ENCODE results near the gene TFR2.

Gene TFR2

GRCh38 chr7:100612730-100613390 is 28.5 kb downstream of the TFR2 start:
- Histone ChIP-seq H3K9me3 (ENCODE audit: insufficient read depth, low read depth, low read length) (no peaks in the 10 kb centered on the region), H3K9ac (ENCODE audit: low read length) (peak overlapping the region; percentile 20), H3K4me3 (ENCODE audit: low read depth, low read length) (peak overlapping the region; percentile 77), H3K18ac (ENCODE audit: low read length) (peak overlapping the region; percentile 35), H2BK12ac (ENCODE audit: low read length) (no peak overlapping the region), H3K27me3 (ENCODE audit: insufficient read depth, low read length) (no peaks in the 10 kb centered on the region), H3K27ac (ENCODE audit: low read depth, low read length) (no peak overlapping the region), H3K79me2 (ENCODE audit: control insufficient read depth, insufficient read depth, low read length, poor library complexity) (peaks cover 2% of the 10 kb centered on the region), H3K4ac (ENCODE audit: low read depth, low read length) (peak overlapping the region; percentile 44), H3K4me2 (ENCODE audit: low read length) (peak overlapping the region; percentile 86), H4K91ac (ENCODE audit: low read depth, low read length) (peak overlapping the region; percentile 36), H2AK5ac (ENCODE audit: low read length) (peak overlapping the region; percentile 20), H3K36me3 (ENCODE audit: control insufficient read depth in 1 of 2, insufficient read depth in 2 of 2, low read length in 2 of 2) (peaks cover 2% of the 10 kb centered on the region in 2 experiments), H2AFZ (ENCODE audit: insufficient read depth, low read length, poor library complexity) (peak overlapping the region; percentile 21), H3K4me1 (ENCODE audit: control insufficient read depth in 1 of 2, insufficient read depth in 2 of 2, low read length in 2 of 2) (peaks cover 3 to 9% of the 10 kb centered on the region in 2 experiments), H3K23ac (ENCODE audit: low read length) (no peak overlapping the region), H3K14ac (ENCODE audit: low read length) (peak overlapping the region; percentile 74), H4K12ac (ENCODE audit: low read depth, low read length) (peak overlapping the region; percentile 54), H2BK5ac (ENCODE audit: low read depth, low read length, poor library complexity) (no peak overlapping the region), H2BK120ac (ENCODE audit: insufficient read depth, low read length, poor library complexity) (peak overlapping the region; percentile 10), H3K79me1 (ENCODE audit: low read length) (no peaks in the 10 kb centered on the region), H4K8ac (ENCODE audit: low read depth, low read length) (peak overlapping the region; percentile 51)
- peak in 1 of 2 donors; percentile 7 for DNase-seq
- WGBS (ENCODE audit: extremely low coverage, insufficient coverage, insufficient read length), result no CpG with 5 or more reads among the region's 29 CpGs

GRCh38 chr7:100611983-100612729 is 29.2 kb downstream of the TFR2 start, which contains the start of gene MOSPD3:
Gene MOSPD3, plus strand, starts transcription at chr7:100612540. Its CDS starts 252 bp downstream, at chr7:100612792.
- Histone ChIP-seq H3K18ac (ENCODE audit: low read length) (peak within 1 kb of the TSS; percentile 85), H3K4me2 (ENCODE audit: low read length) (peak within 1 kb of the TSS; percentile 86), H3K27ac (ENCODE audit: low read depth, low read length) (peak within 1 kb of the TSS; percentile 89), H2BK12ac (ENCODE audit: low read length) (no peak within 1 kb of the TSS), H3K4me1 (ENCODE audit: control insufficient read depth in 1 of 2, insufficient read depth in 2 of 2, low read length in 2 of 2) (peaks cover 3 to 9% of the 10 kb centered on the region in 2 experiments), H2BK5ac (ENCODE audit: low read depth, low read length, poor library complexity) (peak within 1 kb of the TSS; percentile 38), H3K23ac (ENCODE audit: low read length) (no peak within 1 kb of the TSS), H3K14ac (ENCODE audit: low read length) (peak within 1 kb of the TSS; percentile 74), H3K4me3 (ENCODE audit: low read depth, low read length) (peak within 1 kb of the TSS; percentile 78), H3K36me3 (ENCODE audit: control insufficient read depth in 1 of 2, insufficient read depth in 2 of 2, low read length in 2 of 2) (peaks cover 2 to 5% of the 10 kb centered on the region in 2 experiments), H3K79me1 (ENCODE audit: low read length) (no peaks in the 10 kb centered on the region), H2AK5ac (ENCODE audit: low read length) (peak within 1 kb of the TSS; percentile 20), H4K91ac (ENCODE audit: low read depth, low read length) (peak within 1 kb of the TSS; percentile 74), H2AFZ (ENCODE audit: insufficient read depth, low read length, poor library complexity) (peak within 1 kb of the TSS; percentile 65), H4K12ac (ENCODE audit: low read depth, low read length) (peak within 1 kb of the TSS; percentile 85), H3K9ac (ENCODE audit: low read length) (peak within 1 kb of the TSS; percentile 86), H3K4ac (ENCODE audit: low read depth, low read length) (peak within 1 kb of the TSS; percentile 47), H3K27me3 (ENCODE audit: insufficient read depth, low read length) (no peaks in the 10 kb centered on the region), H3K79me2 (ENCODE audit: control insufficient read depth, insufficient read depth, low read length, poor library complexity) (peaks cover 2% of the 10 kb centered on the region), H4K8ac (ENCODE audit: low read depth, low read length) (peak within 1 kb of the TSS; percentile 89), H3K9me3 (ENCODE audit: insufficient read depth, low read depth, low read length) (no peaks in the 10 kb centered on the region), H2BK120ac (ENCODE audit: insufficient read depth, low read length, poor library complexity) (peak within 1 kb of the TSS; percentile 53)
- no CpG with 5 or more reads among the region's 61 CpGs for WGBS (ENCODE audit: extremely low coverage, insufficient coverage, insufficient read length)
- DNase-seq, result peak; percentile 99 to 100

DNA sequence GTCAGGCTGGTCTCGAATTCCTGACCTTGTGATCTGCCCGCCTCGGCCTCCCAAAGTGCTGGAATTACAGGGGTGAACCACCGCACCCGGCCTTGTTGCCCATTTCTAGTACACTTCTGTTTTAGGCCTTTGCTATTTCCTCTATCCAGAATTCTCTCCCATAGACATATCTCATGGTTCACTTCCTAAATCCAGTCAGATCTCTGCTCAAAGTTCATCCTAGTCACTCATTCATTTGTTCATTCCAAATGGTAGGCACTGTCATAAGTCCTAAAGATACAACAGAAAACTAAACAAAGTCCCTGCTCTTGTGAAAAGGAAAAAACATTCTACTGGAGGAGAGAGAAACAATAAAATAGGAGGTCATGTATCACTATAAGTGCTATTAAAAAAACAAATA is 31.4 kb downstream of the TFR2 start:
- H3K9ac ChIP-seq (ENCODE audit: low read length), result no peak overlapping the region
- H2BK120ac ChIP-seq (ENCODE audit: insufficient read depth, low read length, poor library complexity), result no peak overlapping the region
- H3K4me1 ChIP-seq (ENCODE audit: control insufficient read depth in 1 of 2, insufficient read depth in 2 of 2, low read length in 2 of 2), result peaks cover 8 to 20% of the 10 kb centered on the region in 2 experiments
- H2BK12ac ChIP-seq (ENCODE audit: low read length), result no peak overlapping the region
- no peak overlapping the region for H4K91ac ChIP-seq (ENCODE audit: low read depth, low read length)
- peaks cover 2% of the 10 kb centered on the region for H3K79me2 ChIP-seq (ENCODE audit: control insufficient read depth, insufficient read depth, low read length, poor library complexity)
- no peak overlapping the region for H2AK5ac ChIP-seq (ENCODE audit: low read length)
- H2AFZ ChIP-seq (ENCODE audit: insufficient read depth, low read length, poor library complexity), result no peak overlapping the region
- peaks cover 4 to 5% of the 10 kb centered on the region in 2 experiments for H3K36me3 ChIP-seq (ENCODE audit: control insufficient read depth in 1 of 2, insufficient read depth in 2 of 2, low read length in 2 of 2)
- H3K27me3 ChIP-seq (ENCODE audit: insufficient read depth, low read length), result no peaks in the 10 kb centered on the region
- H3K23ac ChIP-seq (ENCODE audit: low read length), result no peak overlapping the region
- no peak for DNase-seq
- no peak overlapping the region for H3K27ac ChIP-seq (ENCODE audit: low read depth, low read length)
- no peak overlapping the region for H3K18ac ChIP-seq (ENCODE audit: low read length)
- H4K12ac ChIP-seq (ENCODE audit: low read depth, low read length), result no peak overlapping the region
- WGBS (ENCODE audit: extremely low coverage, insufficient coverage, insufficient read length), result no CpG with 5 or more reads among the region's 5 CpGs
- H3K4ac ChIP-seq (ENCODE audit: low read depth, low read length), result no peak overlapping the region
- H3K4me3 ChIP-seq (ENCODE audit: low read depth, low read length), result no peak overlapping the region
- H3K14ac ChIP-seq (ENCODE audit: low read length), result no peak overlapping the region
- no peak overlapping the region for H2BK5ac ChIP-seq (ENCODE audit: low read depth, low read length, poor library complexity)
- H3K9me3 ChIP-seq (ENCODE audit: insufficient read depth, low read depth, low read length), result no peaks in the 10 kb centered on the region
- no peak overlapping the region for H3K4me2 ChIP-seq (ENCODE audit: low read length)
- H3K79me1 ChIP-seq (ENCODE audit: low read length), result no peaks in the 10 kb centered on the region
- no peak overlapping the region for H4K8ac ChIP-seq (ENCODE audit: low read depth, low read length)

GRCh38 chr7:100607111-100607510 is 34.2 kb downstream of the TFR2 start:
- no peak overlapping the region for H3K4me3 ChIP-seq (ENCODE audit: low read depth, low read length)
- H2BK12ac ChIP-seq (ENCODE audit: low read length), result no peak overlapping the region
- H3K79me1 ChIP-seq (ENCODE audit: low read length), result peaks cover 15% of the 10 kb centered on the region
- H4K12ac ChIP-seq (ENCODE audit: low read depth, low read length), result no peak overlapping the region
- no peak overlapping the region for H3K23ac ChIP-seq (ENCODE audit: low read length)
- no peak overlapping the region for H3K4me2 ChIP-seq (ENCODE audit: low read length)
- no peak overlapping the region for H3K14ac ChIP-seq (ENCODE audit: low read length)
- H2BK120ac ChIP-seq (ENCODE audit: insufficient read depth, low read length, poor library complexity), result no peak overlapping the region
- H4K8ac ChIP-seq (ENCODE audit: low read depth, low read length), result no peak overlapping the region
- no peak for DNase-seq
- H2AFZ ChIP-seq (ENCODE audit: insufficient read depth, low read length, poor library complexity), result no peak overlapping the region
- no peak overlapping the region for H3K18ac ChIP-seq (ENCODE audit: low read length)
- no peak overlapping the region for H3K27ac ChIP-seq (ENCODE audit: low read depth, low read length)
- peaks cover 2 to 3% of the 10 kb centered on the region in 2 experiments for H3K36me3 ChIP-seq (ENCODE audit: control insufficient read depth in 1 of 2, insufficient read depth in 2 of 2, low read length in 2 of 2)
- H3K9ac ChIP-seq (ENCODE audit: low read length), result no peak overlapping the region
- WGBS (ENCODE audit: extremely low coverage, insufficient coverage, insufficient read length), result no CpG with 5 or more reads among the region's 8 CpGs
- no peaks in the 10 kb centered on the region for H3K9me3 ChIP-seq (ENCODE audit: insufficient read depth, low read depth, low read length)
- no peak overlapping the region for H2AK5ac ChIP-seq (ENCODE audit: low read length)
- no peak overlapping the region for H2BK5ac ChIP-seq (ENCODE audit: low read depth, low read length, poor library complexity)
- no peaks in the 10 kb centered on the region for H3K27me3 ChIP-seq (ENCODE audit: insufficient read depth, low read length)
- no peak overlapping the region for H3K4ac ChIP-seq (ENCODE audit: low read depth, low read length)
- H3K4me1 ChIP-seq (ENCODE audit: control insufficient read depth in 1 of 2, insufficient read depth in 2 of 2, low read length in 2 of 2), result peaks cover 18 to 29% of the 10 kb centered on the region in 2 experiments
- H4K91ac ChIP-seq (ENCODE audit: low read depth, low read length), result no peak overlapping the region
- no peaks in the 10 kb centered on the region for H3K79me2 ChIP-seq (ENCODE audit: control insufficient read depth, insufficient read depth, low read length, poor library complexity)

Measured in trophoblast cell (in vitro differentiated cells and primary cell).